B cell (primary cell): Measurements from ENCODE around the gene GRID2. TPM values are rescaled to one million over a fixed set of nuclear protein-coding genes. Genes with fewer than 3 reads are reported as not detected.

Experiments
- ATAC-seq: fragments of 200-7000 bp; cut with Tn5 transposase; one replicate; pipeline ENCODE4 v1.10.0; 2021; ENCODE audit warnings: low read depth, mild to moderate bottlenecking, moderate number of reproducible peaks, moderate library complexity
- CTCF ChIA-PET: fragments of 350-600 bp; sonication (Branson Sonifier 250); formaldehyde crosslinking; loops from one replicate; lab custom pipeline; 2021; ENCODE audit warnings: antibody characterized with exemption, inconsistent platforms; lab: Charles Lee
- POLR2A ChIA-PET: fragments of 350-600 bp; sonication (Branson Sonifier 250); formaldehyde crosslinking; loops from one replicate; lab custom pipeline; 2021; ENCODE audit warnings: antibody characterized with exemption; lab: Charles Lee
- DNase-seq: peaks from one replicate; pipeline ENCODE4 v3.0.0; 2013
- H2AFZ ChIP-seq: 2 replicates; pipeline ENCODE4 v1.6.1; 2012; ENCODE audit warnings: mild to moderate bottlenecking, low read depth, low read length; ENCODE audit not compliant: insufficient read depth, poor library complexity, severe bottlenecking
- H3K27ac ChIP-seq, 2 donors: 1 replicate in 1 of 2; 2 replicates in 1 of 2; pipeline ENCODE4 v1.5.1; 2012 to 2013; ENCODE audit warnings: low read length in 2 of 2, mild to moderate bottlenecking in 2 of 2, moderate library complexity in 1 of 2
- H3K27me3 ChIP-seq, 4 experiments: fragments of 200-600 bp in 1 of 4; sonication (generic) in 1 of 4; replicated peaks in 1 of 4; 1 replicate in 2 of 4; 2 replicates in 2 of 4; pipeline versions ENCODE4 v1.6.1 to v1.7.0; 2013 to 2016; ENCODE audit warnings: low read length in 3 of 4, mild to moderate bottlenecking in 2 of 4, mixed read lengths in 1 of 4, moderate library complexity in 1 of 4; ENCODE audit not compliant: insufficient read depth in 4 of 4, control insufficient read depth in 3 of 4; ENCODE audit errors: control extremely low read depth in 1 of 4
- H3K36me3 ChIP-seq, 2 experiments: replicated peaks in 1 of 2; 1 replicate in 1 of 2; 2 replicates in 1 of 2; pipeline versions ENCODE4 v1.6.1 to v1.7.1; 2013; ENCODE audit warnings: low read length in 1 of 2; ENCODE audit not compliant: insufficient read depth in 2 of 2, control insufficient read depth in 1 of 2; ENCODE audit errors: control extremely low read depth in 1 of 2, extremely low read depth in 1 of 2
- H3K4me1 ChIP-seq, 2 donors: fragments of 200-600 bp in 1 of 2; sonication (generic) in 1 of 2; 1 replicate in 1 of 2; 2 replicates in 1 of 2; pipeline versions ENCODE4 v1.5.1 to v1.6.1; 2013 to 2017; ENCODE audit warnings: low read length in 2 of 2; ENCODE audit not compliant: control insufficient read depth in 2 of 2, insufficient read depth in 2 of 2
- H3K4me2 ChIP-seq: replicated peaks from 2 replicates; pipeline ENCODE3; 2012; ENCODE audit warnings: mild to moderate bottlenecking, low read depth, low read length; ENCODE audit not compliant: poor library complexity, severe bottlenecking
- H3K4me3 ChIP-seq, 5 experiments: fragments of 200-600 bp in 1 of 5; sonication (generic) in 1 of 5; 1 replicate in 3 of 5; 2 replicates in 2 of 5; pipeline versions ENCODE4 v1.5.1 to v1.7.0; 2011 to 2016; ENCODE audit warnings: low read length in 4 of 5, mild to moderate bottlenecking in 4 of 5, low read depth in 2 of 5, control low read depth in 1 of 5, moderate library complexity in 1 of 5; ENCODE audit not compliant: insufficient read depth in 1 of 5; ENCODE audit errors: control extremely low read depth in 1 of 5, extremely low read depth in 1 of 5
- H3K79me2 ChIP-seq: fragments of 200-600 bp; sonication (generic); one replicate; pipeline ENCODE4 v1.6.0; 2016; ENCODE audit warnings: low read length; ENCODE audit not compliant: control insufficient read depth, insufficient read depth
- H3K9ac ChIP-seq: fragments of 200-600 bp; sonication (generic); 2 replicates; pipeline ENCODE4 v1.6.1; 2017; ENCODE audit warnings: mild to moderate bottlenecking, low read length, moderate library complexity
- H3K9me3 ChIP-seq, 3 donors: one replicate each; pipeline versions ENCODE4 v1.6.1 to v1.7.1; 2013; ENCODE audit warnings: low read length in 2 of 3; ENCODE audit not compliant: control insufficient read depth in 2 of 3, insufficient read depth in 1 of 3; ENCODE audit errors: control extremely low read depth in 1 of 3
- H4K20me1 ChIP-seq: 2 replicates; pipeline ENCODE4 v1.6.0; 2012; ENCODE audit warnings: mild to moderate bottlenecking, low read length; ENCODE audit not compliant: insufficient read depth, control insufficient read depth, poor library complexity, severe bottlenecking
- H3K27ac Mint-ChIP-seq: one replicate; pipeline ENCODE4 v1.8.0; 2021; ENCODE audit warnings: mixed read lengths
- H3K27me3 Mint-ChIP-seq: one replicate; pipeline ENCODE4 v1.8.0; 2021; ENCODE audit warnings: mixed read lengths
- H3K4me1 Mint-ChIP-seq: one replicate; pipeline ENCODE4 v1.8.0; 2021; ENCODE audit warnings: mixed read lengths
- H3K4me3 Mint-ChIP-seq: one replicate; pipeline ENCODE4 v1.8.0; 2021; ENCODE audit warnings: mixed read lengths
- H3K9me3 Mint-ChIP-seq: one replicate; pipeline ENCODE4 v1.8.0; 2022; ENCODE audit warnings: mixed read lengths; ENCODE audit not compliant: insufficient read depth
- CTCF ChIP-seq: fragments of 200-600 bp; IDR thresholded peaks from one replicate; pipeline ENCODE4 v1.8.0; 2022; ENCODE audit warnings: antibody characterized with exemption, mild to moderate bottlenecking
- EZH2 ChIP-seq: IDR thresholded peaks from 2 replicates; pipeline ENCODE4 v1.6.1; 2012; ENCODE audit warnings: borderline replicate concordance, low read depth, mild to moderate bottlenecking, moderate library complexity, low read length; ENCODE audit not compliant: insufficient read depth, poor library complexity, severe bottlenecking
- WGBS: methylation state at CpG from one replicate; pipeline ENCODE4 v1.1.5; 2013; ENCODE audit warnings: missing lambda C conversion rate; ENCODE audit not compliant: insufficient coverage; 5-methylcytosine and 5-hydroxymethylcytosine counted together
- intact Hi-C: fragments of 100-400 bp; cut with micrococcal nuclease; formaldehyde crosslinking; loops from one replicate; pipeline ENCODE4 v1.10.0; 2022
- polyA plus RNA-seq: library from polyadenylated mRNA; depleted of rRNA; stranded (reverse); fragments of >200 nt; gene quantifications from 2 replicates; pipeline ENCODE4 v1.2.3, GENCODE V29; 2012
- total RNA-seq, 2 donors: library from RNA; stranded (reverse); fragments of 120-200 nt in 1 of 2; gene quantifications; 1 replicate in 1 of 2; 2 replicates in 1 of 2; pipeline versions ENCODE4 v1.2.3 to v1.2.4, GENCODE V29; 2013 to 2022

GRID2 gene
- total and polyA plus RNA-seq, 2 donors (not counting 1 experiment from before 2014, with no cell fraction given) = not detected

- Histone ChIP-seq H3K27me3 (no peaks in the 10 kb centered on the region), H3K79me2 (no peaks in the 10 kb centered on the region), H3K9ac (no peak overlapping the region), H3K4me2 (no peak overlapping the region), H3K27ac (no peak overlapping the region), H3K4me3 (no peak overlapping the region), H4K20me1 (no peaks in the 10 kb centered on the region), H3K4me1 (no peaks in the 10 kb centered on the region), H3K36me3 (no peaks in the 10 kb centered on the region), H3K9me3 (no peaks in the 10 kb centered on the region), H2AFZ (no peak overlapping the region)
- intact Hi-C loops = no loop called here
- Mint-ChIP-seq H3K4me3 (no peak overlapping the region), H3K4me1 (no peaks in the 10 kb centered on the region), H3K27me3 (no peaks in the 10 kb centered on the region), H3K27ac (no peak overlapping the region), H3K9me3 (no peaks in the 10 kb centered on the region)
- TF ChIP-seq CTCF (no peak), EZH2 (no peak)
- DNase-seq (no peak), ATAC-seq (no peak)
- CTCF ChIA-PET = no interaction called here
- POLR2A ChIA-PET = no interaction called here
Measured at GRCh38 chr4:93000910-93001309, 697.1 kb downstream of the GRID2 start.

GRCh38 chr4:93002240-93002639 is 698.5 kb downstream of the GRID2 start:
- H3K27me3 Mint-ChIP-seq = no peaks in the 10 kb centered on the region
- no peaks in the 10 kb centered on the region for H3K27me3 ChIP-seq
- no peaks in the 10 kb centered on the region for H4K20me1 ChIP-seq
- H3K9ac ChIP-seq = no peak overlapping the region
- no peak overlapping the region for H2AFZ ChIP-seq
- no peaks in the 10 kb centered on the region for H3K9me3 Mint-ChIP-seq
- ATAC-seq = no peak
- H3K36me3 ChIP-seq = no peaks in the 10 kb centered on the region
- no peak overlapping the region for H3K4me3 Mint-ChIP-seq
- no peaks in the 10 kb centered on the region for H3K4me1 ChIP-seq
- H3K4me1 Mint-ChIP-seq = no peaks in the 10 kb centered on the region
- no peak for DNase-seq
- H3K27ac ChIP-seq = no peak overlapping the region
- no CpG with 5 or more reads among the region's 4 CpGs for WGBS
- H3K79me2 ChIP-seq = no peaks in the 10 kb centered on the region
- H3K27ac Mint-ChIP-seq = no peak overlapping the region
- ChIA-PET POLR2A (no interaction called here), CTCF (no interaction called here)
- intact Hi-C loops = no loop called here
- no peak overlapping the region for H3K4me2 ChIP-seq
- no peaks in the 10 kb centered on the region for H3K9me3 ChIP-seq
- TF ChIP-seq CTCF (no peak), EZH2 (no peak)
- no peak overlapping the region for H3K4me3 ChIP-seq
